GM19238 (cell line): Measurements from ENCODE around the gene TMBIM4.
A peak's percentile ranks its signal among the peaks of the same experiment; 100 is the strongest.
"Not testable (repeated sequence)": the region's sequence is repeated elsewhere in the genome, so short reads cannot be mapped to it uniquely, and the experiment has no call there.

Experiments
- DNase-seq: peaks from one replicate; pipeline ENCODE4 v3.0.0; 2011; ENCODE audit warnings: low spot score; ENCODE audit not compliant: insufficient read length

Gene TMBIM4

GRCh38 chr12:66169221-66170170 is at the start of gene TMBIM4:
TSS of gene TMBIM4 (minus strand) at chr12:66169996. CDS start at chr12:66169951, 45 bp downstream.
- peak; percentile 76 for DNase-seq

GRCh38 chr12:66217342-66217917 is 47.6 kb upstream of the TMBIM4 start:
- DNase-seq, result no peak

GRCh38 chr12:66213011-66213410 is 43.2 kb upstream of the TMBIM4 start:
- DNase-seq, result not testable (repeated sequence)

GRCh38 chr12:66211573-66211972 is 41.8 kb upstream of the TMBIM4 start:
- DNase-seq, result not testable (repeated sequence)

- DNase-seq, result no peak
Measured at GRCh38 chr12:66210840-66211239, 41.0 kb upstream of the TMBIM4 start.

- no peak for DNase-seq
Measured at GRCh38 chr12:66206141-66206540, 36.3 kb upstream of the TMBIM4 start.

- no peak for DNase-seq
Measured at GRCh38 chr12:66203820-66204219, 34.0 kb upstream of the TMBIM4 start.

GRCh38 chr12:66199831-66200509 is 30.2 kb upstream of the TMBIM4 start:
- DNase-seq, result no peak

- DNase-seq, result no peak
Measured at GRCh38 chr12:66199141-66199540, 29.3 kb upstream of the TMBIM4 start.

- no peak for DNase-seq
Measured at GRCh38 chr12:66197495-66197921, 27.7 kb upstream of the TMBIM4 start.

GRCh38 chr12:66196806-66197205 is 27.0 kb upstream of the TMBIM4 start:
- peak; percentile 23 for DNase-seq

GRCh38 chr12:66195242-66195641 is 25.4 kb upstream of the TMBIM4 start:
- no peak for DNase-seq

- DNase-seq, result no peak
Measured at GRCh38 chr12:66194122-66194521, 24.3 kb upstream of the TMBIM4 start.

GRCh38 chr12:66191547-66192126 is 21.8 kb upstream of the TMBIM4 start:
- no peak for DNase-seq

GRCh38 chr12:66190519-66191370 is 20.9 kb upstream of the TMBIM4 start:
- DNase-seq, result no peak

- DNase-seq, result no peak
Measured at GRCh38 chr12:66189889-66190288, 20.1 kb upstream of the TMBIM4 start.

GRCh38 chr12:66189486-66189843 is 19.7 kb upstream of the TMBIM4 start:
- no peak for DNase-seq

- peak; percentile 46 for DNase-seq
Measured at GRCh38 chr12:66188584-66189485, 19.0 kb upstream of the TMBIM4 start, which contains the start of gene IRAK3. TSS of gene IRAK3 (plus strand) at chr12:66189214. CDS start at chr12:66189300, 86 bp downstream.

- DNase-seq, result no peak
Measured at GRCh38 chr12:66187821-66188220, 18.0 kb upstream of the TMBIM4 start.

GRCh38 chr12:66187036-66187435 is 17.2 kb upstream of the TMBIM4 start:
- no peak for DNase-seq
